ENCODE data around the gene SLC2A13. TPM values are rescaled to one million over a fixed set of nuclear protein-coding genes. Genes with fewer than 3 reads are reported as not detected.

SLC2A13 gene
- polyA plus RNA-seq, 1 donor (not counting 4 experiments of a cell fraction or from before 2014, with no cell fraction given), result 1.1 TPM

GRCh38 chr12:39915249-39915648 lies 190.6 kb downstream of the SLC2A13 start:
- FAIRE-seq, result no peak
- Histone ChIP-seq H3K79me2 (ENCODE audit: control insufficient read depth, insufficient read depth, low read length) (no peaks in the 10 kb centered on the region), H3K4me1 (ENCODE audit: control insufficient read depth, extremely low read depth, insufficient read depth, low read length) (no peaks in the 10 kb centered on the region), H3K27ac (ENCODE audit: control insufficient read depth, insufficient read depth, low read length) (no peak overlapping the region), H2AFZ (ENCODE audit: control insufficient read depth, low read length) (no peak overlapping the region), H3K4me3 (ENCODE audit: control insufficient read depth in 2 of 3, extremely low read depth in 1 of 3, insufficient read depth in 2 of 3, low read depth in 1 of 3, low read length in 3 of 3) (no peak overlapping the region), H3K9ac (ENCODE audit: control insufficient read depth, extremely low read depth, insufficient read depth, low read length) (no peak overlapping the region), H3K36me3 (ENCODE audit: control insufficient read depth in 2 of 2, extremely low read depth in 1 of 2, insufficient read depth in 2 of 2, low read length in 2 of 2) (no peaks in the 10 kb centered on the region), H4K20me1 (ENCODE audit: control insufficient read depth, extremely low read depth, insufficient read depth, low read length) (no peaks in the 10 kb centered on the region), H3K4me2 (ENCODE audit: control insufficient read depth, extremely low read depth, insufficient read depth, low read depth, low read length) (no peak overlapping the region), H3K9me3 (ENCODE audit: control insufficient read depth, low read depth, low read length) (no peaks in the 10 kb centered on the region), H3K9me1 (ENCODE audit: control insufficient read depth, extremely low read depth, insufficient read depth, low read length) (no peaks in the 10 kb centered on the region), H3K27me3 (ENCODE audit: control insufficient read depth, extremely low read depth, insufficient read depth, low read length) (no peaks in the 10 kb centered on the region)
- dilution Hi-C loops (cut with MboI; ENCODE audit: extremely low pct_ligation_motif_present, low sequenced_read_pairs), result no loop called here
- no peak for DNase-seq (ENCODE audit: low read depth, low spot score)
- no peak for TF ChIP-seq EZH2 (IDR thresholded peaks at IDR 0.05; ENCODE audit: low read length)

GRCh38 chr12:39912211-39912980 lies 193.5 kb downstream of the SLC2A13 start:
- H3K36me3 ChIP-seq (ENCODE audit: control insufficient read depth in 2 of 2, extremely low read depth in 1 of 2, insufficient read depth in 2 of 2, low read length in 2 of 2), result no peaks in the 10 kb centered on the region
- no peak overlapping the region for H3K9ac ChIP-seq (ENCODE audit: control insufficient read depth, extremely low read depth, insufficient read depth, low read length)
- dilution Hi-C loops (cut with MboI; ENCODE audit: extremely low pct_ligation_motif_present, low sequenced_read_pairs), result no loop called here
- H3K27me3 ChIP-seq (ENCODE audit: control insufficient read depth, extremely low read depth, insufficient read depth, low read length), result no peaks in the 10 kb centered on the region
- no peaks in the 10 kb centered on the region for H3K9me3 ChIP-seq (ENCODE audit: control insufficient read depth, low read depth, low read length)
- H3K4me3 ChIP-seq (ENCODE audit: control insufficient read depth in 2 of 3, extremely low read depth in 1 of 3, insufficient read depth in 2 of 3, low read depth in 1 of 3, low read length in 3 of 3), result no peak overlapping the region
- no peak overlapping the region for H3K27ac ChIP-seq (ENCODE audit: control insufficient read depth, insufficient read depth, low read length)
- no peaks in the 10 kb centered on the region for H4K20me1 ChIP-seq (ENCODE audit: control insufficient read depth, extremely low read depth, insufficient read depth, low read length)
- no peaks in the 10 kb centered on the region for H3K9me1 ChIP-seq (ENCODE audit: control insufficient read depth, extremely low read depth, insufficient read depth, low read length)
- TF ChIP-seq CTCF (optimal IDR thresholded peaks at IDR 0.05 in 1 of 3, IDR thresholded peaks at IDR 0.05 in 1 of 3, conservative IDR thresholded peaks at IDR 0.05 in 1 of 3; ENCODE audit: extremely low read depth in 1 of 3, insufficient read depth in 2 of 3, low read length in 3 of 3) (no peak), EZH2 (IDR thresholded peaks at IDR 0.05; ENCODE audit: low read length) (no peak)
- FAIRE-seq (peak; percentile 23), DNase-seq (ENCODE audit: low read depth, low spot score) (no peak)
- H3K79me2 ChIP-seq (ENCODE audit: control insufficient read depth, insufficient read depth, low read length), result no peaks in the 10 kb centered on the region
- no peaks in the 10 kb centered on the region for H3K4me1 ChIP-seq (ENCODE audit: control insufficient read depth, extremely low read depth, insufficient read depth, low read length)
- H3K4me2 ChIP-seq (ENCODE audit: control insufficient read depth, extremely low read depth, insufficient read depth, low read depth, low read length), result peak overlapping the region; percentile 19
- peak overlapping the region; percentile 54 for H2AFZ ChIP-seq (ENCODE audit: control insufficient read depth, low read length)

Data from keratinocyte (primary cell).